Chondrocyte (in vitro differentiated cells): ENCODE results near the gene NEO1. TPM values are rescaled to one million over a fixed set of nuclear protein-coding genes. Genes with fewer than 3 reads are reported as not detected.

Source experiments
- DNase-seq: peaks from one replicate; pipeline ENCODE4 v3.0.0; 2021; ENCODE audit warnings: mixed read lengths, low spot score
- H3K27ac Mint-ChIP-seq: one replicate; pipeline ENCODE4 v1.8.0; 2021; ENCODE audit warnings: mild to moderate bottlenecking, moderate library complexity, mixed read lengths; ENCODE audit not compliant: unreplicated experiment
- H3K27me3 Mint-ChIP-seq: 2 replicates; pipeline ENCODE4 v1.8.0; 2021; ENCODE audit warnings: low read depth, mixed read lengths
- H3K36me3 Mint-ChIP-seq: 2 replicates; pipeline ENCODE4 v1.8.0; 2021; ENCODE audit warnings: low read depth, mixed read lengths
- H3K4me1 Mint-ChIP-seq: 2 replicates; pipeline ENCODE4 v1.8.0; 2021; ENCODE audit warnings: low read depth, mild to moderate bottlenecking, mixed read lengths
- H3K4me3 Mint-ChIP-seq: one replicate; pipeline ENCODE4 v1.8.0; 2021; ENCODE audit warnings: mild to moderate bottlenecking, moderate library complexity, mixed read lengths; ENCODE audit not compliant: unreplicated experiment
- H3K9me3 Mint-ChIP-seq: 2 replicates; pipeline ENCODE4 v1.8.0; 2021; ENCODE audit warnings: low read depth, mixed read lengths
- CTCF ChIP-seq: fragments of 200-600 bp; sonication (generic); IDR thresholded peaks from 2 replicates; pipeline ENCODE4 v1.5.0; 2021; ENCODE audit warnings: antibody characterized with exemption, mild to moderate bottlenecking, moderate library complexity
- total RNA-seq: library from RNA; stranded (reverse); gene quantifications from 3 replicates; pipeline ENCODE4 v1.2.1, GENCODE V29; 2021

Gene NEO1
- total RNA-seq, 1 donor from 2014 or later: 42.1 TPM

DNA sequence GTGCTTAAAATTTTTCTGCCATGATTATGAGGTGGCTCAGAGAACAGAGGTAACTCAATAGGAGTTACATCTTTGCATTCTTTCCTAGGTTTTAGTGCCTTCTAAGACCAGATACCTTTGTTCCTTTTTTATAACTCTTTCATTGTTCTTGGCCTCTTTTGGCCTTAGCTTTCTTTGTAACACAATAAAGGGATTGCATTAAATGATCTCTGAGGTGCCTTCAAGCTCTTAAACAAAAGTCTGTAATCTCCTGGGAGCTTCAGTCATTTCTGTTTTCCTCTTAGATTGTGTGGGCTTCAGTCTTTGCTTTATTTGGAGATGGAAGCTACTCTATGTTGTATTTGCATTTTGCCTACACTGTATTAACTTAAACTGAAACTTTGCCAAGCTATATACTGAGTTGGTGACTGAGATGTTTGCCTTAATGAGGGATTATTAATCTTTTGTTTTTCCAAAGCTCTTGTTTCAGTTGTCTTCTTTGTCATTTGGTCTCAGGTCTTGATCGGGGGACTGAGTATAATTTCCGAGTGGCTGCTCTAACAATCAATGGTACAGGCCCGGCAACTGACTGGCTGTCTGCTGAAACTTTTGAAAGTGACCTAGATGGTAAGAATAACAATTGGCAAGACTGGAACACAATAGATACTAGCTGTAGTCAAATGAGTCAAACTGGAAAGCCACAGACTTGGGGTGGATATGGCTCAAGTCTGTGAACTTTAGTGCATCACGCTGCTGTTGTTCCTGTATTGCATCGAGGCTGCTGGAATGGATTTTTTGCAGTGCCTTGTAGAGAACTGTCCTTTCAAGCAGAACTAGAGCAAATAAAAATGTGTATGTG is 206.2 kb downstream of the NEO1 start:
- TF ChIP-seq CTCF: no peak
- no peaks in the 10 kb centered on the region for H3K9me3 Mint-ChIP-seq
- H3K4me3 Mint-ChIP-seq: no peak overlapping the region
- H3K4me1 Mint-ChIP-seq: no peaks in the 10 kb centered on the region
- peaks cover 16% of the 10 kb centered on the region for H3K36me3 Mint-ChIP-seq
- no peak overlapping the region for H3K27ac Mint-ChIP-seq
- DNase-seq: no peak
- H3K27me3 Mint-ChIP-seq: no peaks in the 10 kb centered on the region

DNA sequence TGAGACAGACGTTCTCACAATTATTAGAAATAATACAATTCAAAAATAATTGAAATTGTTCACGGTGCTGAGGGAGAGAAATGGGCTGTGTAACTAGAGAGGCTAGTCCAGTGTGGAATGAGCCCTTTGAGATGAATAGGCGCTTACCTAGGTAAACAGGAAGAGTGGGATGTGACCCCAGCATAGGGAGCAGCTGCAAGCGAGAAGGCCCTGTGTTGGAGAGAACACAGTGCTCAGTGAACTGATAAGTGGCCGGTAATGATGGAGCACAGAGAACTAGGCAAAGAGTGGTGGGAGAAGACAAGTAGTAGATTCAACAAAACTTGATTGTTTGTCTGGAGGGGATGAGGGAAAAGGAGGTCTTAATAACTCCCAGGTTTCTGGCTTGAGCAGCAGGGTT is 212.6 kb downstream of the NEO1 start:
- Mint-ChIP-seq H3K4me1 (no peaks in the 10 kb centered on the region), H3K36me3 (peaks cover 11% of the 10 kb centered on the region), H3K27ac (no peak overlapping the region), H3K27me3 (no peaks in the 10 kb centered on the region), H3K4me3 (no peak overlapping the region), H3K9me3 (no peaks in the 10 kb centered on the region)
- TF ChIP-seq CTCF: no peak
- no peak for DNase-seq

- Mint-ChIP-seq H3K4me1 (peaks cover 5% of the 10 kb centered on the region), H3K9me3 (no peaks in the 10 kb centered on the region), H3K4me3 (no peak overlapping the region), H3K27me3 (no peaks in the 10 kb centered on the region), H3K27ac (no peak overlapping the region), H3K36me3 (peaks cover 12% of the 10 kb centered on the region)
- TF ChIP-seq CTCF: peak; percentile 79
- no peak for DNase-seq
Observed at GRCh38 chr15:73265536-73266153, 213.4 kb downstream of the NEO1 start.

- TF ChIP-seq CTCF: no peak
- H3K27ac Mint-ChIP-seq: no peak overlapping the region
- no peak for DNase-seq
- H3K27me3 Mint-ChIP-seq: no peaks in the 10 kb centered on the region
- H3K9me3 Mint-ChIP-seq: no peaks in the 10 kb centered on the region
- peaks cover 7% of the 10 kb centered on the region for H3K36me3 Mint-ChIP-seq
- no peak overlapping the region for H3K4me3 Mint-ChIP-seq
- peaks cover 14% of the 10 kb centered on the region for H3K4me1 Mint-ChIP-seq
Observed at GRCh38 chr15:73268457-73268856, 216.2 kb downstream of the NEO1 start.

- peaks cover 7% of the 10 kb centered on the region for H3K36me3 Mint-ChIP-seq
- H3K27me3 Mint-ChIP-seq: no peaks in the 10 kb centered on the region
Observed at GRCh38 chr15:73270366-73271097, 218.3 kb downstream of the NEO1 start.

More at GRCh38 chr15:73270366-73271097, 218.3 kb downstream of the NEO1 start:
- TF ChIP-seq CTCF: no peak
- no peak for DNase-seq
- H3K4me3 Mint-ChIP-seq: no peak overlapping the region
- H3K27ac Mint-ChIP-seq: no peak overlapping the region
- peaks cover 14% of the 10 kb centered on the region for H3K4me1 Mint-ChIP-seq
- no peaks in the 10 kb centered on the region for H3K9me3 Mint-ChIP-seq
